ENCODE measurements around the gene ZNF831. TPM values are rescaled to one million over a fixed set of nuclear protein-coding genes. Genes with fewer than 3 reads are reported as not detected.

Gene ZNF831
- total RNA-seq: under 1 TPM in 6 of 7 donors, not detected in 1; 0.05 to 0.36 (median 0.15) TPM
- polyA plus RNA-seq: under 1 TPM; 0.06 to 0.30 TPM
- long read RNA-seq, donor 1: 0 reads
- long read RNA-seq, donor 2: 0 reads
- long read RNA-seq, donor 3: 0 reads

DNA sequence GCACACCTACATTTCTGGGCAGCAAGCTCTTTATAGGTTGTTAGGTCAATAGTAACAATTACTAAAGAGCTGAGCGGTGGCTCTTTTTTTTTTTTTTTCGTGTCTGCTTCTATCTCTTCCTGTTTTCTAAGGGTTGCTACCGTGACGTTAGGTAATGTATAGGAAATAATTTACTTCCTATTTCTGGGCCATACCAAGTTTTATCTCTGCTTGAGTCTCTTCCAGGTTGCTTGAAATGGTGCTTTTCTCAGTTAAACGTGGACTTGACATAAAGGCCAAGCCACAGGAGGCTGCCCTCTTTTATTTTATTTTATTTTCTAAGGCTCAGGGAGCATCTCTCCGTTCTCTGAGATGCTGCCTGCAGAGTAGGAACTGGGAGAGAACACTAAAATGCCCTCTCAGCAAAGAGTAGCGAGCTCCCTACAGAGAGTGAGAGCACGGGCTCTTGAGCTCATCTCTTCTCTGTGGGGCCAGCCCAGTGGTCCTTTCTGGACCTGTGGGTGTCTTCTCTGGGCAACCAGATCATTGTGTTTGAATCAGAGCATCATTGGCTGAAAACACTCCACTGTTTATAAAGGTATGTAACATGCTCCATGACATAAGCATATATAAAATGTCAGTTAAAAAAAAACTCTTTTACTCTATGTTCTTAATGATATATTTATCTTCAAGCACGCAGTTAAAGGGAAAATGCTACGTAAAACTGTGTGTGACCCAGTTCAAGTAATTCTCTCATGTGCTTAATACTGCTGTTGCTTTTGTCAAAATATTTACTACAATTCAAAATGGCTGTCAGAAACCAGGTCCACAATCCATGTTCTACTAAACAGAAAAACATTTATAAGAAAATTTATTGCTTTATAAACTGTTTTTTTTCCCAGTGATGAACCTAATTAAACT, at the start of gene ZNF831:
TSS of gene ZNF831 (plus strand) at position 191 of the 900 bp plus-strand sequence. CDS start 27,199 bp downstream, outside the sequence.
- 66 to 72% (median 71%) methylated on average over 10 of the region's 10 CpGs for WGBS, 3 donors
- no peak within 1 kb of the TSS for H3K27ac ChIP-seq
- intact Hi-C loops (cut with DNase I): no loop called here
- no peak for DNase-seq
- no peak within 1 kb of the TSS for H3K4me3 ChIP-seq
- H3K36me3 ChIP-seq: no peaks in the 10 kb centered on the region
- no peak for TF ChIP-seq POLR2A (IDR thresholded peaks at IDR 0.05)
- no peak for TF ChIP-seq EP300 (IDR thresholded peaks at IDR 0.05)
- H3K27me3 ChIP-seq: no peaks in the 10 kb centered on the region
- H3K4me1 ChIP-seq (ENCODE audit: insufficient read depth): no peaks in the 10 kb centered on the region
- H3K9me3 ChIP-seq: no peaks in the 10 kb centered on the region

DNA sequence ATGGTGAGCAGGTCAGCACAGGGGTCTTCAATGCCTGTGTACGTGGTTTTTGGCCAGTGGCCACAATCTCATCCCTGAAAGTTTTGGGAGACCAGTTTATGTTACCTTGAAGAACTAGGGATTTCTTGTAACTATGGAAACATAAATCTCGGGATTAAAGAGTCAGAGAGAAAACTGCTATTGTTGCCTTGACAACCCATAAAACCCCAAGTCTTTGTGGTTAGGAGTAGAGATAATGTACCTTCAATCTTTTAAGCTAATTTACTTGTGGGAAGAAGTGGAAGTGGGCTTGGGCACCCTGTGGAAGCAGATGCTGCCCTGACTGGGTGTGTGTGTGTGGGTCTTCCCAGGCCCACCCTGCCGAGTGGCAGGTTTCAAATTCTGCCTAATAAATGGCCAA, 46.1 kb upstream of the ZNF831 start:
- intact Hi-C loops (cut with DNase I): no loop called here
- Histone ChIP-seq H3K27me3 (no peaks in the 10 kb centered on the region), H3K4me1 (ENCODE audit: insufficient read depth) (no peaks in the 10 kb centered on the region), H3K27ac (no peak overlapping the region), H3K9me3 (no peaks in the 10 kb centered on the region), H3K36me3 (no peaks in the 10 kb centered on the region), H3K4me3 (no peak overlapping the region)
- DNase-seq: no peak
- TF ChIP-seq, protein P1, sequence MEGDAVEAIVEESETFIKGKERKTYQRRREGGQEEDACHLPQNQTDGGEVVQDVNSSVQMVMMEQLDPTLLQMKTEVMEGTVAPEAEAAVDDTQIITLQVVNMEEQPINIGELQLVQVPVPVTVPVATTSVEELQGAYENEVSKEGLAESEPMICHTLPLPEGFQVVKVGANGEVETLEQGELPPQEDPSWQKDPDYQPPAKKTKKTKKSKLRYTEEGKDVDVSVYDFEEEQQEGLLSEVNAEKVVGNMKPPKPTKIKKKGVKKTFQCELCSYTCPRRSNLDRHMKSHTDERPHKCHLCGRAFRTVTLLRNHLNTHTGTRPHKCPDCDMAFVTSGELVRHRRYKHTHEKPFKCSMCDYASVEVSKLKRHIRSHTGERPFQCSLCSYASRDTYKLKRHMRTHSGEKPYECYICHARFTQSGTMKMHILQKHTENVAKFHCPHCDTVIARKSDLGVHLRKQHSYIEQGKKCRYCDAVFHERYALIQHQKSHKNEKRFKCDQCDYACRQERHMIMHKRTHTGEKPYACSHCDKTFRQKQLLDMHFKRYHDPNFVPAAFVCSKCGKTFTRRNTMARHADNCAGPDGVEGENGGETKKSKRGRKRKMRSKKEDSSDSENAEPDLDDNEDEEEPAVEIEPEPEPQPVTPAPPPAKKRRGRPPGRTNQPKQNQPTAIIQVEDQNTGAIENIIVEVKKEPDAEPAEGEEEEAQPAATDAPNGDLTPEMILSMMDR (IDR thresholded peaks at IDR 0.05): no peak
- TF ChIP-seq POLR2A (IDR thresholded peaks at IDR 0.05): no peak
- TF ChIP-seq EP300 (IDR thresholded peaks at IDR 0.05): no peak
- WGBS, 3 donors: 21 to 51% (median 36%) methylated on average over 3 of the region's 3 CpGs

DNA sequence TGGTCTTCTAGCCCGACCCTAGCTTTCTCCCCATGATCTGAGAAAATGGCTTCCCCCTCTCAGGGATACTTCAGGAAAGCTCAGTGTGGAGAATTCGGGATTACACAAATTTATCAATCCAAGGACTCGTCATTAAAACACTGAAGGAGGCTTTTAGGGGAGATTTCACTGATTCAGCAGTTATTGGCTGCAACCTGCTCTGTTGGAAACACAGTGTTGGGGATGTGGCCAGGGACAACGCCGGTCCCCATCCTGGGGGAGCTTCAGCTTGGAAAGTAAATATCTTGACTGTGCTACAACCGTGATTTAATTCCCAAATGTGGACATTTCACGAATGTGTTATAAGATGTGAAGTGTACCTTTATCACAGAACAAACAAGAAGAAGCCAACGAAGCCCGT, 44.8 kb upstream of the ZNF831 start:
- Histone ChIP-seq H3K27ac (no peak overlapping the region), H3K4me3 (no peak overlapping the region), H3K9me3 (no peaks in the 10 kb centered on the region), H3K4me1 (ENCODE audit: insufficient read depth) (no peaks in the 10 kb centered on the region), H3K27me3 (no peaks in the 10 kb centered on the region), H3K36me3 (no peaks in the 10 kb centered on the region)
- WGBS, 3 donors: 72 to 78% (median 77%) methylated on average over 9 of the region's 9 CpGs
- no peak for TF ChIP-seq POLR2A (IDR thresholded peaks at IDR 0.05)
- TF ChIP-seq EP300 (IDR thresholded peaks at IDR 0.05): no peak
- TF ChIP-seq, protein P1 (IDR thresholded peaks at IDR 0.05): no peak
- DNase-seq: no peak
- intact Hi-C loops (cut with DNase I): no loop called here

DNA sequence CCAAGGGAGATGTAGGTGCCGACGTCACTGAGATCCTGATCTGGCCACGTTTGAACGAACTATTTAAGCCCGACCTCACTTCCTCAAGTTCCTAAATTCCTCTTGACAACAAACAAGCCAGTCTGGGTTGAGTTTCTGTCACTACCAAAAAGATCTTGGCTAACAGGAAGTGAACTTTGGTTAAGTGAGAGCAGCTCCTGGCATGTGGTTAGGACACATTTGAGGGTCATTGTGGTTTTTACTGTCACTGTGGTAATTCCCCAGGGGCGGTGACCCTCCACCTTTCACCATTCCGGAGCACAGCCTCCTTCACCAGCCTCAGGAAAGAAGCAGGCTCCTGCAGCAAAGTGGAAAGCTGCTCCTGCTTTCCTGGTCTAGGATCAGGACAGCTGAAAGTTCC, 43.1 kb upstream of the ZNF831 start:
- DNase-seq: no peak
- Histone ChIP-seq H3K27me3 (no peaks in the 10 kb centered on the region), H3K27ac (no peak overlapping the region), H3K4me1 (ENCODE audit: insufficient read depth) (no peaks in the 10 kb centered on the region), H3K36me3 (no peaks in the 10 kb centered on the region), H3K4me3 (no peak overlapping the region), H3K9me3 (no peaks in the 10 kb centered on the region)
- intact Hi-C loops (cut with DNase I): no loop called here
- 58 to 65% (median 65%) methylated on average over 7 of the region's 7 CpGs for WGBS, 3 donors
- no peak for TF ChIP-seq EP300 (IDR thresholded peaks at IDR 0.05)
- no peak for TF ChIP-seq POLR2A (IDR thresholded peaks at IDR 0.05)
- TF ChIP-seq, protein P1 (IDR thresholded peaks at IDR 0.05): no peak

DNA sequence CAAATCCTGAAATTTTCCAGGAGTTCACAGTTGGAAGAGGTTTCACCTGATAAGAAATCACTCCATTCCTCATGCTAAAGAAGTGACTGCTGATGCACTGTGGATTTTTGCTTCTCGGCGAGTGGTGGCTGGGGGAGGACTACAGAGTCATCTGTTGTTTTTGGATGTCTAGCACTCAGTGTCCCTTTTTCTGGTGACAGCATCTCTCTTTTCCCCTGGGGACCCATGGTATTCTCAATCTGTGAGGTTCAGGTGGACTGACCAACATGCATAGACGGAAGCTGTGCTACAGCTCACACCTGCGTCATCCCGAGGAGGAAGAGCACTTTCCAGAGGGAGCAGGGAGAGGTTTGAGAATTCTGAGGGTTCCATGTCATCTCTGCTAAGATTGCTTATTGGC, 42.7 kb upstream of the ZNF831 start:
- 86 to 88% (median 87%) methylated on average over 5 of the region's 5 CpGs for WGBS, 3 donors
- Histone ChIP-seq H3K4me3 (no peak overlapping the region), H3K4me1 (ENCODE audit: insufficient read depth) (no peaks in the 10 kb centered on the region), H3K27me3 (no peaks in the 10 kb centered on the region), H3K9me3 (no peaks in the 10 kb centered on the region), H3K27ac (no peak overlapping the region), H3K36me3 (no peaks in the 10 kb centered on the region)
- no peak for DNase-seq
- intact Hi-C loops (cut with DNase I): no loop called here
- TF ChIP-seq EP300 (IDR thresholded peaks at IDR 0.05) (no peak), POLR2A (IDR thresholded peaks at IDR 0.05) (no peak)
- TF ChIP-seq, protein P1 (IDR thresholded peaks at IDR 0.05): no peak

Measured in ovary (tissue), 10 donors.